Ovary (tissue), 3 donors: ENCODE measurements around the gene CCDC57.

Experiments
- POLR2A ChIP-seq: fragments of 450-650 bp; IDR thresholded peaks from one replicate; pipeline ENCODE4 v1.6.1; 2017; ENCODE audit warnings: antibody characterized with exemption, mild to moderate bottlenecking, moderate library complexity
- TF ChIP-seq, protein P1 (sequence below), 3 donors: fragments of 450-650 bp in 2 of 3; fragments of 200-600 bp in 1 of 3; IDR thresholded peaks; one replicate each; pipeline versions ENCODE4 v1.5.1 to v1.8.0; 2016 to 2022; ENCODE audit warnings: antibody characterized with exemption in 3 of 3, mild to moderate bottlenecking in 1 of 3
- donor health status: DM: no; HTN: no; CAD: no.

DNA sequence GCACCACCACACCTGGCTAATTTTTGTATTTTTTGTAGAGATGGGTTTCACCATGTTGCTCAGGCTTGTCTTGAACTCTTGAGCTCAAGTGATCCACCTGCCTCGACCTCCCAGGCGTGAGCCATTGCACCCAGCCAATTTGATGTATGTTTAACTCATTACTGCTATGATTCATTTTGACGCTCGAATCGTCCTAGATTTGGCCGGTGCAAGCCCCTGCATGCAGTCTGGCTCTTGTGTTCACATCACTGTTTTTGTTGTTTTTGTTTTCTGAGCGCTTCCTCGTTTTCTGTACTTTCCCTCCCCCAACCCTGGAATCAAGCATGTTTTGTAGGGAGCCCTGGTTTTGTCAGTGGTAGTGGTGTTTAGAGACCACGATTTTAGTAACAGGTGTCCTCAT is 139.2 kb downstream of the CCDC57 start:
- TF ChIP-seq, protein P1, sequence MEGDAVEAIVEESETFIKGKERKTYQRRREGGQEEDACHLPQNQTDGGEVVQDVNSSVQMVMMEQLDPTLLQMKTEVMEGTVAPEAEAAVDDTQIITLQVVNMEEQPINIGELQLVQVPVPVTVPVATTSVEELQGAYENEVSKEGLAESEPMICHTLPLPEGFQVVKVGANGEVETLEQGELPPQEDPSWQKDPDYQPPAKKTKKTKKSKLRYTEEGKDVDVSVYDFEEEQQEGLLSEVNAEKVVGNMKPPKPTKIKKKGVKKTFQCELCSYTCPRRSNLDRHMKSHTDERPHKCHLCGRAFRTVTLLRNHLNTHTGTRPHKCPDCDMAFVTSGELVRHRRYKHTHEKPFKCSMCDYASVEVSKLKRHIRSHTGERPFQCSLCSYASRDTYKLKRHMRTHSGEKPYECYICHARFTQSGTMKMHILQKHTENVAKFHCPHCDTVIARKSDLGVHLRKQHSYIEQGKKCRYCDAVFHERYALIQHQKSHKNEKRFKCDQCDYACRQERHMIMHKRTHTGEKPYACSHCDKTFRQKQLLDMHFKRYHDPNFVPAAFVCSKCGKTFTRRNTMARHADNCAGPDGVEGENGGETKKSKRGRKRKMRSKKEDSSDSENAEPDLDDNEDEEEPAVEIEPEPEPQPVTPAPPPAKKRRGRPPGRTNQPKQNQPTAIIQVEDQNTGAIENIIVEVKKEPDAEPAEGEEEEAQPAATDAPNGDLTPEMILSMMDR (IDR thresholded peaks at IDR 0.05), result no peak
- TF ChIP-seq POLR2A, result no peak
